Measurements from ENCODE around the gene ASB6. TPM values are rescaled to one million over a fixed set of nuclear protein-coding genes. Genes with fewer than 3 reads are reported as not detected.

The ASB6 gene
- total and polyA plus RNA-seq, 2 of the 13 experiments (the other 11 are each of a cell fraction or from before 2014, with no cell fraction given): 8.2 to 8.4 TPM

GRCh38 chr9:129626079-129626624 lies 15.8 kb downstream of the ASB6 start, which contains the start of gene NTMT1 (continued):
- no peak for TF ChIP-seq HDAC2 (CRISPR knock-in tag; IDR thresholded peaks at IDR 0.05)
- peak; percentile 69; the same call in 1 of the 2 replicates for TF ChIP-seq ZNF230 (CRISPR knock-in tag; IDR thresholded peaks at IDR 0.05)
- TF ChIP-seq RAD21 (CRISPR knock-in tag; IDR thresholded peaks at IDR 0.05): peak; percentile 54; the same call in 1 of the 2 replicates
- no peak; the same call in 1 of the 2 replicates for TF ChIP-seq ZNF614 (CRISPR knock-in tag; IDR thresholded peaks at IDR 0.05; ENCODE audit: borderline replicate concordance)
- no peak for TF ChIP-seq ELF4 (CRISPR knock-in tag; IDR thresholded peaks at IDR 0.05; ENCODE audit: borderline replicate concordance)
- 0 out of 2 replicates have a peak, but pooled peaks have one; percentile 40 for TF ChIP-seq IRF2 (CRISPR knock-in tag; IDR thresholded peaks at IDR 0.05)
- no peak for TF ChIP-seq PTBP1 (IDR thresholded peaks at IDR 0.05; ENCODE audit: low read depth, low read length, poor library complexity, severe bottlenecking)
- TF ChIP-seq HOXD1 (CRISPR knock-in tag; IDR thresholded peaks at IDR 0.05): 0 out of 2 replicates have a peak, but pooled peaks have one; percentile 27
- TF ChIP-seq SNAPC2 (CRISPR knock-in tag; IDR thresholded peaks at IDR 0.05): peak; percentile 77; the same call in 1 of the 2 replicates
- no peak for TF ChIP-seq STAT5B (CRISPR knock-in tag; IDR thresholded peaks at IDR 0.05)
- no peak for TF ChIP-seq ZZZ3 (CRISPR knock-in tag; IDR thresholded peaks at IDR 0.05; ENCODE audit: borderline replicate concordance)
- no peak for TF ChIP-seq RARG (CRISPR knock-in tag; IDR thresholded peaks at IDR 0.05; ENCODE audit: low read depth)
- no peak for TF ChIP-seq ZNF382 (CRISPR knock-in tag; IDR thresholded peaks at IDR 0.05; ENCODE audit: borderline replicate concordance)
- 0 out of 2 replicates have a peak, but pooled peaks have one; percentile 43 for TF ChIP-seq ZNF235 (CRISPR knock-in tag; IDR thresholded peaks at IDR 0.05; ENCODE audit: borderline replicate concordance)
- no peak for TF ChIP-seq HNF1A (IDR thresholded peaks at IDR 0.05; ENCODE audit: low read depth)
- TF ChIP-seq HNF1A (CRISPR knock-in tag; IDR thresholded peaks at IDR 0.05; ENCODE audit: borderline replicate concordance): peak; percentile 11; the same call in 1 of the 2 replicates
- TF ChIP-seq JUND (CRISPR knock-in tag; IDR thresholded peaks at IDR 0.05): peak; percentile 34; the same call in 1 of the 2 replicates
- TF ChIP-seq SNAI1 (CRISPR knock-in tag; IDR thresholded peaks at IDR 0.05; ENCODE audit: borderline replicate concordance): 0 out of 2 replicates have a peak, but pooled peaks have one; percentile 38
- TF ChIP-seq, protein P1, sequence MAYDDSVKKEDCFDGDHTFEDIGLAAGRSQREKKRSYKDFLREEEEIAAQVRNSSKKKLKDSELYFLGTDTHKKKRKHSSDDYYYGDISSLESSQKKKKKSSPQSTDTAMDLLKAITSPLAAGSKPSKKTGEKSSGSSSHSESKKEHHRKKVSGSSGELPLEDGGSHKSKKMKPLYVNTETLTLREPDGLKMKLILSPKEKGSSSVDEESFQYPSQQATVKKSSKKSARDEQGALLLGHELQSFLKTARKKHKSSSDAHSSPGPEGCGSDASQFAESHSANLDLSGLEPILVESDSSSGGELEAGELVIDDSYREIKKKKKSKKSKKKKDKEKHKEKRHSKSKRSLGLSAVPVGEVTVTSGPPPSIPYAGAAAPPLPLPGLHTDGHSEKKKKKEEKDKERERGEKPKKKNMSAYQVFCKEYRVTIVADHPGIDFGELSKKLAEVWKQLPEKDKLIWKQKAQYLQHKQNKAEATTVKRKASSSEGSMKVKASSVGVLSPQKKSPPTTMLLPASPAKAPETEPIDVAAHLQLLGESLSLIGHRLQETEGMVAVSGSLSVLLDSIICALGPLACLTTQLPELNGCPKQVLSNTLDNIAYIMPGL (CRISPR knock-in tag; IDR thresholded peaks at IDR 0.05; ENCODE audit: borderline replicate concordance in 1 of 2, low read depth in 1 of 2): peak; percentile 23 to 80; a peak in 2 of 4 replicates
- TF ChIP-seq HBP1 (CRISPR knock-in tag; IDR thresholded peaks at IDR 0.05; ENCODE audit: low read depth): peak; percentile 77; the same call in 1 of the 2 replicates
- peak; percentile 86 for TF ChIP-seq SAP130 (CRISPR knock-in tag; IDR thresholded peaks at IDR 0.05; ENCODE audit: low read depth)
- no peak for TF ChIP-seq SRF (IDR thresholded peaks at IDR 0.05; ENCODE audit: low read depth, low read length)
- peak; percentile 95 for TF ChIP-seq AGO2 (optimal IDR thresholded peaks at IDR 0.05; ENCODE audit: low read depth, low read length)
- TF ChIP-seq REXO4 (CRISPR knock-in tag; IDR thresholded peaks at IDR 0.05; ENCODE audit: borderline replicate concordance): no peak
